ENCODE data around the gene DLG1.

- TF ChIP-seq, protein P1, sequence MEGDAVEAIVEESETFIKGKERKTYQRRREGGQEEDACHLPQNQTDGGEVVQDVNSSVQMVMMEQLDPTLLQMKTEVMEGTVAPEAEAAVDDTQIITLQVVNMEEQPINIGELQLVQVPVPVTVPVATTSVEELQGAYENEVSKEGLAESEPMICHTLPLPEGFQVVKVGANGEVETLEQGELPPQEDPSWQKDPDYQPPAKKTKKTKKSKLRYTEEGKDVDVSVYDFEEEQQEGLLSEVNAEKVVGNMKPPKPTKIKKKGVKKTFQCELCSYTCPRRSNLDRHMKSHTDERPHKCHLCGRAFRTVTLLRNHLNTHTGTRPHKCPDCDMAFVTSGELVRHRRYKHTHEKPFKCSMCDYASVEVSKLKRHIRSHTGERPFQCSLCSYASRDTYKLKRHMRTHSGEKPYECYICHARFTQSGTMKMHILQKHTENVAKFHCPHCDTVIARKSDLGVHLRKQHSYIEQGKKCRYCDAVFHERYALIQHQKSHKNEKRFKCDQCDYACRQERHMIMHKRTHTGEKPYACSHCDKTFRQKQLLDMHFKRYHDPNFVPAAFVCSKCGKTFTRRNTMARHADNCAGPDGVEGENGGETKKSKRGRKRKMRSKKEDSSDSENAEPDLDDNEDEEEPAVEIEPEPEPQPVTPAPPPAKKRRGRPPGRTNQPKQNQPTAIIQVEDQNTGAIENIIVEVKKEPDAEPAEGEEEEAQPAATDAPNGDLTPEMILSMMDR (IDR thresholded peaks at IDR 0.05) = no peak
- no peak for TF ChIP-seq POLR2A (IDR thresholded peaks at IDR 0.05)
These were observed 192.6 kb downstream of the DLG1 start for GRCh38 chr3:197105786-197106185.
